Measurements from ENCODE around the gene ZBTB16. TPM values are rescaled to one million over a fixed set of nuclear protein-coding genes. Genes with fewer than 3 reads are reported as not detected.

ZBTB16 gene
- total and polyA plus RNA-seq, 7 donors = 9.9 to 197 (median 99.5) TPM

DNA sequence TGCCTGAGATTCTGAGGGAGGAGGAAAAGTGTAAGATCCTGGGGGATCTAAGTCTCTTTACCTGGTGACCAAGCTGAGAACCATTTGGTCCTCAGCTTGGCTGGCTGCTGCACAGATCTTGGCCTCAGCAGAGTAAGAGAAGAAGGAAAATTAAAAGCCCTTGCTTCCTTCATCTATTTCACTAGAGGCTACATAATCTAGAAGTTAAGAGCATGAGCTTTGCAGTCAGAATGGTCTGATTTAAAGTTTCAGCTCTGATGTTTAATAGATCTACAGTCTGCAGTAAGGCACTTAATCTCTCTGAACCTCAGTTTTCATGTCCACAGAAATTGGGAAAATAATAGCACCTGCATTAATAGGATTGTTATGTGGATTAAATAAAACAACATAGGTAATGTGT, 3.1 kb upstream of the ZBTB16 start:
- Histone ChIP-seq H3K4me1 (peaks cover 0 to 35% (median 21%) of the 10 kb centered on the region in 4 donors), H3K36me3 (no peaks in the 10 kb centered on the region), H3K9me3 (no peaks in the 10 kb centered on the region), H3K27me3 (no peaks in the 10 kb centered on the region), H3K4me3 (no peak overlapping the region), H3K27ac (no peak overlapping the region)
- intact Hi-C loops (cut with DNase I) = no loop called here
- TF ChIP-seq EP300 (IDR thresholded peaks at IDR 0.05) = no peak
- TF ChIP-seq POLR2AphosphoS5 (IDR thresholded peaks at IDR 0.05) = no peak
- TF ChIP-seq CTCF (IDR thresholded peaks at IDR 0.05) = no peak
- DNase-seq = no peak

GRCh38 chr11:114057147-114057546, 2.4 kb upstream of the ZBTB16 start:
- 61 to 75% methylated on average over 7 of the region's 7 CpGs for WGBS, 2 donors

GRCh38 chr11:114057605-114058004, 1.9 kb upstream of the ZBTB16 start:
- Histone ChIP-seq H3K4me1 (peaks cover 0 to 32% (median 24%) of the 10 kb centered on the region in 4 donors), H3K27ac (peak overlapping the region in 3 of 4 donors; percentile 94 to 99 (median 97)), H3K9me3 (no peaks in the 10 kb centered on the region), H3K27me3 (no peaks in the 10 kb centered on the region), H3K4me3 (no peak overlapping the region), H3K36me3 (peaks cover 0 to 3% (median 0%) of the 10 kb centered on the region in 4 donors)
- DNase-seq = no peak
- intact Hi-C loops (cut with DNase I) = loop anchor here (2.0 kb wide), 2 partner anchors 105 to 141 kb away; no protein-coding TSS in a partner anchor
- 29 to 96% methylated on average over 1 of the region's 1 CpG for WGBS, 2 donors
- TF ChIP-seq POLR2AphosphoS5 (IDR thresholded peaks at IDR 0.05) (no peak), EP300 (IDR thresholded peaks at IDR 0.05) (no peak), POLR2A (IDR thresholded peaks at IDR 0.05) (no peak), CTCF (IDR thresholded peaks at IDR 0.05) (no peak)

More at GRCh38 chr11:114057147-114057546, 2.4 kb upstream of the ZBTB16 start:
- Histone ChIP-seq H3K36me3 (no peaks in the 10 kb centered on the region), H3K27ac (peak overlapping the region in 1 of 4 donors; percentile 94), H3K9me3 (no peaks in the 10 kb centered on the region), H3K4me1 (peaks cover 0 to 32% (median 23%) of the 10 kb centered on the region in 4 donors), H3K4me3 (no peak overlapping the region), H3K27me3 (no peaks in the 10 kb centered on the region)
- peak; percentile 64 for DNase-seq
- TF ChIP-seq POLR2A (IDR thresholded peaks at IDR 0.05) (no peak), POLR2AphosphoS5 (IDR thresholded peaks at IDR 0.05) (no peak), EP300 (IDR thresholded peaks at IDR 0.05) (no peak), CTCF (IDR thresholded peaks at IDR 0.05) (no peak)
- intact Hi-C loops (cut with DNase I) = no loop called here

DNA sequence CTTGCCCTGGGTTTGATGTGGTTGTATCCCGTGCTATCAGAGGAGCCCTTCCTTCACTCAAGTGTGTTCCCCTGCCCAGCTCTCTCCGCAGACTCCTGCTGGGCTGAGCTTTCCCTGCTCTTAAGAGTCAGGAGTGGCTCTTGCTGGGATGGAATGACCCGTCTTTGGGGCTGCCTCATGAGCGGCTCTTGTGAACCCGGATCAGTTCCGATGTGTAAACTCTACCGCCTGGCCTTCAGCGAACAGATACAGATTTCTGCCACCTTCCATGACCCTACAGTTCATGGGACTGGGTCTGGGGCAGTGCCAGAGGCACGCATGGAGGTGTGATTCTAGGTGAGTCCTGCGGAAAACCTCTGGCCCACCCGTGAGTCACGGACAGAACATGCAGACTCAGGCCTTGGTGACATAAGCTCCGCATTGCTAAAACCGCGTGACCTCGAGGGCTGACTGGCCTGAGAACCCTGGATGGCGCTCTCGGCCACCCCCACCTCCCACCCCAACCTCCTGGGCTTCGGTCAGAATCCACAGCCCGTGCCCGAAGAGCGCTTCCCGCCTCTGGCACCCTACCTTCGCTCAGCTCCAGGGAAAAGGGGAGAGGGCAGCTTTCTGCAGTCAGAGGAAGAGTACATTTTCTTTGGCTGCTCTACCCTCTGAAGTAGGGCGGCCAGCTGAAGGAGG, 1.3 kb upstream of the ZBTB16 start:
- peak; percentile 84 for DNase-seq
- intact Hi-C loops (cut with DNase I) = loop anchor here (2.0 kb wide), 2 partner anchors 105 to 141 kb away; no protein-coding TSS in a partner anchor
- 67 to 91% methylated on average over 25 of the region's 25 CpGs for WGBS, 2 donors
- H3K4me1 ChIP-seq = peaks cover 0 to 32% (median 28%) of the 10 kb centered on the region in 4 donors
- TF ChIP-seq POLR2AphosphoS5 (IDR thresholded peaks at IDR 0.05) (no peak), POLR2A (IDR thresholded peaks at IDR 0.05) (no peak)
- peaks cover 2 to 5% (median 4%) of the 10 kb centered on the region in 4 donors for H3K36me3 ChIP-seq
- peak overlapping the region; percentile 68 to 99 (median 92) for H3K4me3 ChIP-seq
- H3K27ac ChIP-seq = peak overlapping the region; percentile 94 to 99 (median 96)
- no peaks in the 10 kb centered on the region for H3K9me3 ChIP-seq
- no peaks in the 10 kb centered on the region for H3K27me3 ChIP-seq

- peak; percentile 82 for DNase-seq
- Histone ChIP-seq H3K27ac (peak overlapping the region; percentile 94 to 99 (median 96)), H3K4me1 (peaks cover 0 to 36% (median 33%) of the 10 kb centered on the region in 4 donors), H3K9me3 (no peaks in the 10 kb centered on the region), H3K4me3 (peak overlapping the region; percentile 68 to 99 (median 92)), H3K36me3 (peaks cover 9 to 12% (median 11%) of the 10 kb centered on the region in 4 donors), H3K27me3 (no peaks in the 10 kb centered on the region)
- intact Hi-C loops (cut with DNase I) = loop anchor here (1.0 to 2.0 kb wide), 3 partner anchors 104 to 199 kb away; no protein-coding TSS in a partner anchor
- WGBS, 2 donors = 3 to 4% methylated on average over 25 of the region's 25 CpGs
- TF ChIP-seq EP300 (IDR thresholded peaks at IDR 0.05) (no peak), POLR2AphosphoS5 (IDR thresholded peaks at IDR 0.05) (no peak), POLR2A (IDR thresholded peaks at IDR 0.05) (no peak), CTCF (IDR thresholded peaks at IDR 0.05) (no peak)
These were observed 637 bp upstream of the ZBTB16 start for GRCh38 chr11:114058871-114059277.

All from sigmoid colon (tissue), 7 donors.